GM21390 (cell line): ENCODE data around the gene JAKMIP1.

Experiments
- ATAC-seq: cut with Tn5 transposase; IDR thresholded peaks from one replicate; pipeline ENCODE4 v1.9.1; 2021; ENCODE audit not compliant: unreplicated experiment

Gene JAKMIP1

DNA sequence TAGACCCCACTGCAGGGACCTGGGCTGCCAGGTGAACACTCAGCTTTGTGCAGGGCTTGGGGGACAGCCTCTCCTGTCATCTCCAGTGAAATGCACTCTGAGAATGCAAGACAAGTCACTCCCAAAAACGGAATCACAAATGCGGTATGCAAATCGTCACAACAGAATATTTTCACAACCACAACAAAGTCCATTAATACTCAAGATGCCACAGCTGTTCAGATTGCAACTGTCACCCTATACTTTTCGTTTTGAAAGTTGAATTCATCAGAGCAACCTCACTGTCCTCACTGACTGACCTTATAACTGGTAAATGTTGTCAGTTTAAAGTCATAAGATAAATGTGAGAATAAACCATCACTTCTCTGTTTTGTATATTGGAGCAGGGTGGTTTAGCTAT, 16.6 kb downstream of the JAKMIP1 start:
- ATAC-seq: peak; percentile 50

DNA sequence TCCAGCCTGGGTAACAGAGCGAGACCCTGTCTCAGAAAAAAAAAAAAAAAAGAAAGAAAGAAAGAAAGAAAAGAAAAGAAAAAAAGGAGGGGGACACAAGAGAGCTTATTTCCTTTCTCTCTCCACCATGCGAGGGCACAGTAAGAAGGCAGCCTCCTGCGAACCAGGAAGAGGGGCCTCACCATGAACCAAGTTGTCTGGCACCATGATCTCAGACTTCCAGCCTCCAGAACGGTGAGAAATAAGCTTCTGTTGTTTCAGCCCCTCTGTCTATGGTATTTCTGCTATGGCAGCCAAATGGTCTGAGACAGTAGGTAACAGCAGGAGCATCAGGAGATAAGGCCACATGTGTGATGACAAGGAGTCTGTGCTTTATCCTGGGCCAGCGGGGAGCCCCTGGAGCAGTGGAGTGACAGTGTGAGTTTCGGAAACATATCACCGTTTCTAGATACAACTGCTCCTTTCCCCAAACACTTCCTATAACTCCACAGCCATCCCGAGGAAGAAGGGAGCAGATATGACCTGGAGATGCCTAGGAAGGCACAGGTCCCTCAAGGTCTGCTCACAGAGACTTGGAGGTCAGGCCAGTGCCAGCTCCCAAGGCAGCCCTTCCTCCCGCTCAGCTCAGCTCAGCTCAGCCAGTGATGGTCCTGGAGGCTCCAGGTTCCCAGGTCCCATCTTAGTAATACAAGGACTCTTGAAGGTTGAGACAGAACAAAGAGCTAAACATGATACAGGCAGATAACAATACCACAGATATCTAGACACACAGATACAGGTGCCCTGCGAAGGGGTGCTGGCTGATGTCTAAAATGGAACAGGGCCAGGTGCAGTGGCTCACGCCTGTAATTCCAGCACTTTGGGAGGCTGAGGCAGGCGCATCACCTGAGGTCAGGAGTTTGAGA, 17.7 kb downstream of the JAKMIP1 start:
- ATAC-seq: no peak

DNA sequence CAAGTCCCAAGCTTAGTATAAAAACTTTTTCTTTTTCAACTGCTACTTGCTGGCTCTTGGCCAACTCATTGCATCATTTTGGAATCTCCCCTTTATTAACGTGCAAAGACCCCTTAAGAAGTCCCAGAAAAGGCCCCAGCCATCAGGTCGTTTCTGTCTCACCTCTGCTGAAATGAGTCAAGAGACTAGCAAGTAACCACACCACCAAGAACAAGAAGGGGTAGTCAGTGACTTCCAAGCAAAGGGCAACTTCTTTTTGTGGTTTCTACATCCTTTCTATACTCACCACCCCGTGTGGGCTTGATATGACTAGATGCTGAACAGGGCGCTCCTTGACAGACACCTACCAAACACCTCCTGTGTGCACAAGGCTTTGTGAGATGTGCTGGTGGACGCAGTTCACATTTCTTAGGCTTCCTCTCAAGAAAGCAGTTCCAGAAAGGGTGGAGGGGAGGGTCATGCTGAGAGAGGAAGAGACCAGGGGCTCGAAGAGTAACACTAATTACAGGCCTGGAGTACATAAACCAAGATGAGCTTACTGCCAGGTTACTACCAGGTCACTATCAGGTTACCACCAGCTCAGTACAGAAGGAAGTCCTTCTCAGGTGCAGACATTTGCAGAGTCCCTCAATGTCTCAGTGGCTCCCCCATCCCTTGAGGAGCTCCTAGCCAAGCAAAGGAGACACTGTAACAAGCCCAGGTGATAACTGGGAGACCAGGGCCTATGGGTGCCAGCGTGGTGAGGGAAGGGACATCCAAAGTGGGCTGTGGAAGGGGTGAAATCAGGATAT, 19.3 kb downstream of the JAKMIP1 start:
- peak; percentile 83 for ATAC-seq

DNA sequence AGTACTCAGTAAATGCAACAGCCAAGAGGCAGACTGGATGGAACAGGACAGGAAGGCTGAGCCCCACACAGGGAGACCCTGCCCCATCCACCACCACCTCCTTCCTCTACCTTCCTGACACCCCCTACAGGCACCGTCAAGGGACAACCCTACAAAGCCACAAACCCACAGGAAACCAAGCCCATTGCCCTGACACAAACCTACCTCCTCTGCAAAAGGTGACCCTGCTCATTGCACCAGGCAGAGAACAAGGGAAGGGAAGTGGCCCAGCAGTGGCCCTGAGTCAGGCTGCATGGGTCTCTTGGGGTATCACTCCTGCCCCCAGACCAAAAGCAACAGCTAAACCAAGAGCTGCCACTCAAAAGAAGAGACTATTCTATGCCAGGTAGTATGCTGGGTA, 21.0 kb downstream of the JAKMIP1 start:
- no peak for ATAC-seq

DNA sequence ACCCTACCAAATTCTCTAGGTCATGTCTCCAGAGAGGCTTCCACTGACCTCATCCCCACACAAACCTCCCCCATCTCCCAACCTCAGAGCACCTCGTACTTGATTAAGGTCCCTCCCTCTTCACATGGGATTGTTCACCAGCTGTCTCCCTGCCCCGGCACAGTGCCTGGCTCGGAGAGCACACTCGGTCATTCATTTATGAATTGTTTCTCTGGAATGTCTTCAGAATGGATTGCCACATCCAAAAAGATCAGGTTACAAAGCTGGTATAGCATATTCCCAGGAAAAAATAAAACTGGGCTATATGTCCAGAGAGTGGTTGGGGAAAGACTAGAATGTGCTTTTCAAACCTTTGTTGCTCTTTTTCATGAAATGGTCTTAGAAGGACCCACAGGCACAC, 21.6 kb downstream of the JAKMIP1 start:
- ATAC-seq: no peak

DNA sequence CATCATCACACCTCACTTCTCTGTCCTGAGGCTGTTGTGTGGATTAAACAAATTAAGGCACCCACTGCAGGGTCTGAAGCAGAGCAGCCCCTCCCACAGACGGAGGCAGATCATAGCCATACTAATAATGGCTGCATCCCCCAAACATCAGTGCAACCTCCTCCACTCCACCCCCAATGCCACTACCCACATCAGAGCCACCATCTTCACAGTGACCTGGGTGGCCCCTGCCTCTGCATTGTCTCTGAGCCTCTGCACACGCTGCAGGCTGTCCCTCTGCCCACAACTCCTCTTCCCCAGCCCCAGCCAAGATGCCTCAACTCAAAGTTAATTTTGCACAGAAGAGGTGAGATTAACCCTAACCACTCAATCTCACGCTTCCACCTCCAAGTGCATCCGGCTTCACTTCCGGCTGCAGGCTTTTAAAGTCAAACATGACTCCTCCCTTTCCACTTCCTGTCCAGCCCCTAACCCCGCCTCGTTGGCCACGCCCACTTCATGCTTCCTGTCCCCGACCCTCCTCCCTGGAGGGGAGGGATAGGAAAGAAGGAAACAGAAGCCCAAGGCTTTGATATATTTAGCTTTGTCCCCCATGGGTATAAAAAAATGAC, 22.7 kb downstream of the JAKMIP1 start:
- no peak for ATAC-seq

DNA sequence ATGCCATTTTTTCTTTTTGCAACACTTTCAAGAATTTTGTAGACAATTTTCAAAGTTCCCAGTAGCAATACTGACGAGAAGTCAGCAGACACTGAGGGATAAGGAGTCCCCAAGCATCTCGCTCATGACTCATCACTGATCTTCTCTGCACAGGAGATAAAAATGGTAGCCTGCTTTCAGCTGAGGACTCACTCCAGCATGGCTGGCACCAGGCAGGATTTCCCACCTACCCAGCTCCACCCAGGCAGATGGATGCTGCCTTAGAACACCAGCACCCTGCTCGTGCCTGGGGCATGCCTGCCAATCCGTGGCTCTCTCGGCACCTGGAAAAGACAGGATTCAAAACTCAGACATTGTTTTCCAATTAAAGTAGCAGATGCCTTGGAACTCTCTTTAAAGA, 24.9 kb downstream of the JAKMIP1 start:
- ATAC-seq: no peak

DNA sequence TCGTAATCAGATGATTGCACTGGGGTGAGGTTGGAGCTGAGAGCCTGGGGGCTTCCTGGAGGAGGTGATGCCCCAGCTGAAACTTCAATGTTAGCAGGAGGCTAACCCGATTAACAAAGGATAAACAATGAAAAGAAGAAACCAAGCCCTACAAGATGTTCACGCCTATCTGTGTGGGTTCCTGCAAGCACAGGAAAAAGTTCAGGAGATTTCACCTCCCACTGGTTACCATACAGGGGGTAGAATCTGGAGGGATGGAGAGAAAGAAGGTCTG, 27.5 kb downstream of the JAKMIP1 start:
- no peak for ATAC-seq

DNA sequence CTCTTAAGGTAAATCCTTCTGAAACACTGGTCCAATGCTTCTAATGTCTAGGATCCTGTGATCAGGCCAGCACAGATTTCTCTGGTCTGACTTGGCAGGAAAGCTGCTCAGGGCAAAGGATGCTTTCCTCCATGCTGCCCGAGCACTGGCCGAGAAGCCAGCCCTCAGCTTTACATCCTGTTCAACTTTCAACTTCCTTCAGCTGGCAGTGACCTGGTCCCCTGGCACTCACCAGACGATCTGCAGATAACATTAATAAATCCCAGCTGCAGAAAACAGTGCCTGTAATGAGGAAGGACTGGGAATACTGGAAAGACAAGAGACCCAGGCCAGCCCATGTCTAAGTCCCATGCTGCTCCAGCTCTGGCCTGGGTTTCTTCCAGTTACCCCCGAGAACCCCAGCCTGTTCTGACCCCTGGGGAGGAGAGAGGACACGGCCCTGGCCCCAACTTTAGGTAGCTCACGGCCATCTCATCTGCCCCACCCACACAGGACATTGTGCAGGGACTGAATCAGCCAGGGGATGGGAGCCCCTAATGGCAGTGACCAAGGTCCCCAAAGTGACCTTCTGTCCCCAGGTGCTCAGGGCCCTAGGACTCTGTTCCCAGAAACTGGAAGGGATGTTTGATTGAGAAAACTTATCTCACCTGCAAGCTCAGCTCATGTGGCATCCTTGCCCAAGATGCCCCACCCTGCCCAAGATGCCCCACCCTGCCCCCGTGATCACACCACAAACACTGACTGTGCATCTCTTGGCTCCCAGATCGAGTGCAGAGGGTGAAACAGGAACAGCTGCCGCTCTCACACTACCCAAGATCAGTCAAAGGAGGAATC, 28.0 kb downstream of the JAKMIP1 start:
- ATAC-seq: no peak

DNA sequence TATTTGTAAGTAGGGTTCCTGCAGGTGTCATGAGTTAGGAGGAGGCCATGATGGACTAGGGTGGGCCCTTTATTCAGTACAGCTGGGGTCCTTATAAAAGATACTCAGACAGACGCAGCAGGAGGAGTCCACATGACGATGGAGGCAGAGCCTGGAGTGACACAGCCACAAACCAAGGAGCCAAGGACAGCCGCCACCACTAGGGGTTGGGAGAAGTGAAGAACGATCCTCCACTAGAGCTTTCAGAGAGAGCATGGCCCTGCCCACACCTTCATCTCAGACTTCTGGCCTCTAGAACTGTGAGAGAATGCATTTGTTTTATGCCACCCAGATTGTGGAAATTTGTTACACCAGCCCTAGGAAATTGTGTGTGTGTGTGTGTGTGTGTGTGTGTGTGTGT, 31.1 kb downstream of the JAKMIP1 start:
- ATAC-seq: no peak

DNA sequence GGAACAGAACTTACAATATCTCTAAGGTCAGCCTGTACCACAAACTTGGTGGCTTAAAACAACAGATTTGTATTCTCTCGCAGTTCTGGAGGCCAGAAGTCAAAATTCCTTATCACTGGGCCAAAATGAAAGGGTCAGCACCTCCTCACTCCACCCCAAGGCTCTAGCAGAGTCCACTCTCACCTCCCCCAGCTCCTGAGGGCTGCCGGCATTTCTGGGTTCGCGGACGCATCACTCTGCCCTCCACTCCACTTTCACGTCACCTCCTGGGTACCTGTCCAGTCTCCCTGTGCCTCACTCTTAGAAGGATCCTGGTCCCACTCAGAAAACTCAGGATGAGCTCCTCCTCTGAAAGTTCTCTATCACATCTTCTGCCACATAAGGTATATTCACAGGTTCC, 34.6 kb downstream of the JAKMIP1 start:
- no peak for ATAC-seq

DNA sequence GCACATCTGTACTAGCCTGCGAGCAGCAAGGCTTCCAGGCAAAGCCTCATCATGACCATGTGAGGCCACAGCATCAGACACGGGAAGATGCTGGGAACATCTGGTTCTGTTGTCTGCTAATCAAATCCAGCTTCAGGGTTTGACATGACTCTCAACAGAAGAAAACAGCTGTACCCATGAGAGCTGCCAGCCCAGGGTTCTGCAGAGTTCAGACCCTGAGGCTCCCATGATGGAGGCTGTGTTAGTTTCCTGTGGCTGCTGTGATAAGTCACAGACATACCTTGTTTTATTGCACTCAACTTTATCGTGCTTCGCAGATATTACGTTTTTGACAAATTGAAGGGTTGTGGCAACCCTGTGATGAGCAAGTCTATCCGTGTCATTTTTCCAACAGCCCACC, 37.5 kb downstream of the JAKMIP1 start:
- ATAC-seq: no peak

DNA sequence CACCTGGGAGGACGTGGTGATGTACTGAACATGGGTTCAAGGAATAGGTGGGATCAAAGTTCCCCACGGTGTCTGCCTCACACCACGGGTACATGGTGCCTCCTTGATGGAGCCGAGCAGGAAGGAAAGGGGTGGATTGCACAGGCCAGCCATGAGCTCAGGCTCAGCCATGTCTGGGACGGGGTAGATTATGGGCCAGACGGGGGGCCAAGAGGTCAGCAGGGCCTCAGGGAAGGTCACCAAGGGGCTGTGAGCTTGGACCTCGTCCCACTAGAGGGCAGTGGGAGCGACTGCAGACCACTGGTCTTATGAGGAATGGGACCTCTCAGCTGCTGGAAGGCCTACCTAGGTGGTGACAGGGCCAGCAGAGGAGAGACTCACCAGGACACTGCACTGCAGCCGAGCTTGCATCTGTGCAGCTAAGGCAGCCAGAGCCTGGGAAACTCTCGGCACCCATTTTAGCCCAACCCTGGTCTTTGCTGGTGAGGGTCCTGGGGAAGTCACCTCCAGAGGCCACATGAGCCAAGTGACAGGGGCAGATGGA, 38.4 kb downstream of the JAKMIP1 start:
- no peak for ATAC-seq

DNA sequence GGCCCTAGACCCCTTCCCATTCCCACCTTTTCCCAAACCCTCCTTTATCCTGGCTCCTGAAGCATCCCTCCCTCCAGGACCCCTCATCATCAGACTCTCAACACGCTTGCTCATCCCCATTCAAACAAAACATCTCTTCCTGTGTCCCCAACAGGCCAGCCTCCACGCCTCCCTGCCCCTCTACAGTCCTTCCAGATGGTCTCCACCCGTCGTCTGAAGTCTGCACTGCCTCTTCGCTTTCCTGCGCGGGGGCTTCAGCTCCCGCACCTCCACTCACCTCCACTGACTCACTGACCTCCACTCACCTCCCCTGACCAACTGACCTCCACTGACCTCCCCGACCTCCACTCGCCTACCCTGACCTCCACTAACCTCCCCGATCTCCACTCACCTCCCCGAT, 39.8 kb downstream of the JAKMIP1 start:
- no peak for ATAC-seq

DNA sequence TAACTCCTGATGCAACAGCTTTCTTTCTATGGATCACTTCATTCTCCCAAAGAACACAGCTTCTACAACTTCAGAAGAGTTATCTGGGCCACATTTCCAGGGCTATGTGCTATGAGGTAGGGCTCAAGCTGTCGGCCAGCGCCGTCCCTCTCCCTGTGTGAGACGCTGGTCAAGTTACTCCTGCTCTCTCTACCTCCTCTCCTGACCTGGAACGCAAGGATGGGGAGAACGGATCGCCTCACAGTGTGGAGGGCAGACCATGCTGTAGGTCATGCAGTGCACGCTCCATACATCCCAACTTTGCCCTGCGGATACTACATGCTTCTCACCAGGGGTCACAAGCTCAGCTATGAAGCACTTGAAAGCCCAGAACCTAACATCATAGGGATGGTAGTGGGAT, 42.4 kb downstream of the JAKMIP1 start:
- ATAC-seq: no peak

DNA sequence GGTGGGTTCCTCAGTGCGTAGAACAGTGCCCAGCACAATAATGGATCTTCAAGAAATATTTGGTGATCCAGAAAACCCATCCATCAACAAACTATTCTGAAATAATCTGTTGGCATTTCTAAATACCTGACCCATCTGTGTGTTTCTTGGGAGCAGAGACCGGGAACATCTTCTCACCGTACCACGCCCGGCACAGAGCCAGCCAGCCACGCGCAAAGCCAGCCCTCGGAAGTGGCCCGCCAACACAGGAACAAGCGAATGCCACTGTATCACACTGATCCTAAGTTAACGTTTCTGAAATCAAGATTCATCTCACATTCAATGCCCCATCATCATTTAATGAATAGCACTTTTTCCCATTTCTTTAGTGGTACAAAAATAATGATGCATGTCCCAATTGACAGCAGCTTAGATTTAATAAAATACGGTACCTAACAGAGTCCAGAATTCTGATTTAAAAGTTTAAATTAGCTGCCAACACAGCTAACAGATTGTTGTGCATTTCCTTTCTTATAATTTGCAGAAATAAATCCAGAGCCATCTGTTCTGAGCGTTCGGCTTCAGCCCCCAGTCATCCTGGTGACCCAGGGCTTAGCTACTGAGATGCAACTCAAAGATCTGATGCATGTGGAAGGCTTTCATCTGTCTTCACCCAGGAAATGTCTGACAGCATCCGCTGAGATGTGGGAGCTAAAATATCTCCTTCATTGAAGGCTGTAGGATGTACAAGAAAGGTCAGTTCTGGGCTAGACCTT, 44.2 kb downstream of the JAKMIP1 start:
- ATAC-seq: no peak

DNA sequence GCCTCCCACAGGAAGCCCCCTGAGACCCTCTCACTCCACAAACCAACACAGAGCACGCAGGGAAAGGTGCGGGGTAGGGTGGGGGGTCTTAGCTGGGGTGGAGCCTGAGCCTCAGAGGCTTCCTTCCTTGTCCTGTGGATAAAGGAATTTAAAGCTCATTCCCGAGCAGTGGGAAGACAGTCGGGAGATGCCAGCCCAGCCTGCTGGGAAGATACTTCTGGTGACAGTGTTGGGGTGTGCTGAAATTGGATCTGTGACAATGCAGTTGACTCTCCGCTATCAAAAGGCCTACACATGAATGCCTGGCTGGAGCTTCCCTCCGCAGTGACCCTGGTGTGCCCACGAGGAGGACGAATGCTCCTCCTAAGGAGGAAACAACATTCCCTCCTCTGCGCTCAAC, 45.5 kb downstream of the JAKMIP1 start:
- ATAC-seq: no peak

DNA sequence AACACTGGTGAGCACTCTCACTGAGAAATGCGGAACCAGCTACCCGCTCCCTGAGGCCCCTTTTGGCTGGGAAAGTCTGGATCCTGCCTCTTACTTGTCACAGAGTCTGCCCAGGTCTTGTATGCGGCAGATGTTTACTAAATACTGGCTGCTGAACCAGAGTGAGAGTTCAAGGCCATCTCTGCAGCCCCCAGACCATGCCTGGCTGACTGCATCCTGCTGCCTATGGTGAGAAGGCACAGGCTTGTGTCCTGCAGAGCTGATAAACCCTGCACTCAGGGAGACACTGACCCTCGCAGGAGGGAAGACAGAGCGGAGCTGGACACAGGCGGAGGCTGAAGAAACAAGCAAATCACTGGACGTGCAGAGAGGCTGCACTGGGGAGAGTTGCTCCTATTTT, 46.5 kb downstream of the JAKMIP1 start:
- no peak for ATAC-seq

DNA sequence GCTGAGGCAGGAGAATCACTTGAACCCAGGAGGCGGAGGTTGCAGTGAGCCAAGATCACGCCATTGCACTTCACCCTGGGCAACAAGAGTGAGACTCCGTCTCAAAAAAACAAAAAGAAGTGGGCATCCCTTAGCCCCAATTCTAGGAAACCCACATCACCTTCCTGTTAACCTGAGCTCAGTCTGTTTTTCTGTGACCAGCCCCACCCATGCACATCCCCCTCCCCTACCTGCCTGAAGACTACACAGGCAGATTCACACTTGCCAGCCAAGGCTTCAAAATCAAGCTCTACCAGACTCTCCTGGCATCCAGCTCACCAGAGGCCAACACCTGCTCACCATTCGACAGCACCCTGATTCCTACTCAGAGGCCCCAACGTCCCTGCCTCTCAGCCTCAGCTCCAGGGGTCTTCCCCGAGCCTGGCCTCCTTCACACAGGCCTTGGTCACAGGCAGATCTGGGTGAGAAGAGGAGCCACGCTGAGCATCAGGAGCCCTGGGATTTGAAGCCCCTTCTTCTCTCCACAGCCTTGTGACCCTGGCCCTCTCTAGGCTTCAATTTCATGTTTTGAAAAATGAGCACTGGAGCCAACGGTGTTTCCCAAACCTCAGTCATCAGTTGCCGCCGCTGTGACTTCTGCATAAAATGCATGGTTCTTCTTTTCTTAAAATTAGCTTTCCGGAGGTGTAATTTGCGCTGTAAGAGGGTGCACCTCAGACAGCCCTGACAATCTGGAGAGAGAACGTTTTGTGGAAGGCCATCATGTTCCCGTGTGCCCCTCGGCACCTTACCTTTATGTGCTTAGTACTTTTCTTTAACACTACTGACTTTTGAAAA, 47.3 kb downstream of the JAKMIP1 start:
- ATAC-seq: no peak
